ENCODE results near the gene SMIM41. TPM values are rescaled to one million over a fixed set of nuclear protein-coding genes. Genes with fewer than 3 reads are reported as not detected.

SMIM41 gene
- total and polyA plus RNA-seq, 12 donors: 0.10 to 2.1 (median 0.68) TPM; not detected in 8

GRCh38 chr12:52033446-52034140 is 45.9 kb upstream of the SMIM41 start:
- Histone ChIP-seq H3K4me1 (replicated peaks in 1 of 2) (peaks cover 22 to 34% of the 10 kb centered on the region in 2 donors), H3K4me3 (peak overlapping the region in 2 of 4 donors; percentile 14 to 30), H3K27me3 (no peaks in the 10 kb centered on the region), H3K36me3 (replicated peaks in 1 of 2) (no peaks in the 10 kb centered on the region), H3K9me3 (replicated peaks in 1 of 3) (no peaks in the 10 kb centered on the region), H3K27ac (peak overlapping the region; percentile 74 to 95 (median 90))
- 58 to 65% (median 64%) methylated on average over 10 to 13 of the region's 13 CpGs for WGBS, 4 donors
- TF ChIP-seq POLR2A (IDR thresholded peaks at IDR 0.05): no peak
- TF ChIP-seq, protein P1, sequence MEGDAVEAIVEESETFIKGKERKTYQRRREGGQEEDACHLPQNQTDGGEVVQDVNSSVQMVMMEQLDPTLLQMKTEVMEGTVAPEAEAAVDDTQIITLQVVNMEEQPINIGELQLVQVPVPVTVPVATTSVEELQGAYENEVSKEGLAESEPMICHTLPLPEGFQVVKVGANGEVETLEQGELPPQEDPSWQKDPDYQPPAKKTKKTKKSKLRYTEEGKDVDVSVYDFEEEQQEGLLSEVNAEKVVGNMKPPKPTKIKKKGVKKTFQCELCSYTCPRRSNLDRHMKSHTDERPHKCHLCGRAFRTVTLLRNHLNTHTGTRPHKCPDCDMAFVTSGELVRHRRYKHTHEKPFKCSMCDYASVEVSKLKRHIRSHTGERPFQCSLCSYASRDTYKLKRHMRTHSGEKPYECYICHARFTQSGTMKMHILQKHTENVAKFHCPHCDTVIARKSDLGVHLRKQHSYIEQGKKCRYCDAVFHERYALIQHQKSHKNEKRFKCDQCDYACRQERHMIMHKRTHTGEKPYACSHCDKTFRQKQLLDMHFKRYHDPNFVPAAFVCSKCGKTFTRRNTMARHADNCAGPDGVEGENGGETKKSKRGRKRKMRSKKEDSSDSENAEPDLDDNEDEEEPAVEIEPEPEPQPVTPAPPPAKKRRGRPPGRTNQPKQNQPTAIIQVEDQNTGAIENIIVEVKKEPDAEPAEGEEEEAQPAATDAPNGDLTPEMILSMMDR (IDR thresholded peaks at IDR 0.05): no peak
- intact Hi-C loops (cut with DNase I): loop anchor here in 1 of 2 donors (2.0 kb wide), 1 partner anchor 17 kb away; the partner anchor contains the start of gene NR4A1
- DNase-seq: peak in 3 of 7 donors; percentile 35 to 58 (median 49)

DNA sequence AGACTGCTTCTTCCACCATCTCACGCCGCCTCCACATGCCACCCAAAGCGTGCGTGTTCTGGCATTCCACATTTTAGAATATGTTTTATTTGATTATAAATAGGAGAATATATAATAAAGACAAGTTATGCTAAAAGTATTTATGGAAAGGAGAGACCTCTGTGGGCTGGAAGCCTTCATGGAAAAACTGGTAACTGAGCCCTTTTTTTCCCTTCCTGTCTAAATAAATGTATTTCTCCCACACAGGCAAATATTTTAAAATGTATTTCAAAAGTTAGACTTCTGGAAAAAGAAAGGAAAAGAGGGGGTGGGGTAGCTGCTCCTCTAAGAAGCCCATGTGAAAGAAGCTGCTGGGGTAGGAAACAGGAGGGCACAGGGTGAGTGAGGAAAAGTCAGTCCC is 44.3 kb upstream of the SMIM41 start:
- H3K36me3 ChIP-seq (replicated peaks in 1 of 2): no peaks in the 10 kb centered on the region
- peaks cover 27 to 49% of the 10 kb centered on the region in 2 donors for H3K4me1 ChIP-seq (replicated peaks in 1 of 2)
- intact Hi-C loops (cut with DNase I): no loop called here
- peak overlapping the region in 1 of 5 donors; percentile 12 for H3K27ac ChIP-seq
- H3K27me3 ChIP-seq: no peaks in the 10 kb centered on the region
- no peak for TF ChIP-seq POLR2A (IDR thresholded peaks at IDR 0.05)
- TF ChIP-seq, protein P1 (IDR thresholded peaks at IDR 0.05): no peak
- no peak for DNase-seq
- 90 to 93% (median 91%) methylated on average over 4 of the region's 4 CpGs for WGBS, 4 donors
- no peaks in the 10 kb centered on the region for H3K9me3 ChIP-seq (replicated peaks in 1 of 3)
- no peak overlapping the region for H3K4me3 ChIP-seq

- Histone ChIP-seq H3K27me3 (no peaks in the 10 kb centered on the region), H3K27ac (peak overlapping the region; percentile 3 to 92 (median 77)), H3K9me3 (replicated peaks in 1 of 3) (no peaks in the 10 kb centered on the region), H3K4me3 (no peak overlapping the region), H3K4me1 (replicated peaks in 1 of 2) (peaks cover 27 to 49% of the 10 kb centered on the region in 2 donors), H3K36me3 (replicated peaks in 1 of 2) (no peaks in the 10 kb centered on the region)
- peak in 2 of 7 donors; percentile 13 to 35 for DNase-seq
- TF ChIP-seq POLR2A (IDR thresholded peaks at IDR 0.05): no peak
- TF ChIP-seq, protein P1 (IDR thresholded peaks at IDR 0.05): no peak
- intact Hi-C loops (cut with DNase I): no loop called here
- 50 to 100% (median 74%) methylated on average over 1 to 2 of the region's 2 CpGs for WGBS, 4 donors
Measured at GRCh38 chr12:52035926-52036325, 43.6 kb upstream of the SMIM41 start.

DNA sequence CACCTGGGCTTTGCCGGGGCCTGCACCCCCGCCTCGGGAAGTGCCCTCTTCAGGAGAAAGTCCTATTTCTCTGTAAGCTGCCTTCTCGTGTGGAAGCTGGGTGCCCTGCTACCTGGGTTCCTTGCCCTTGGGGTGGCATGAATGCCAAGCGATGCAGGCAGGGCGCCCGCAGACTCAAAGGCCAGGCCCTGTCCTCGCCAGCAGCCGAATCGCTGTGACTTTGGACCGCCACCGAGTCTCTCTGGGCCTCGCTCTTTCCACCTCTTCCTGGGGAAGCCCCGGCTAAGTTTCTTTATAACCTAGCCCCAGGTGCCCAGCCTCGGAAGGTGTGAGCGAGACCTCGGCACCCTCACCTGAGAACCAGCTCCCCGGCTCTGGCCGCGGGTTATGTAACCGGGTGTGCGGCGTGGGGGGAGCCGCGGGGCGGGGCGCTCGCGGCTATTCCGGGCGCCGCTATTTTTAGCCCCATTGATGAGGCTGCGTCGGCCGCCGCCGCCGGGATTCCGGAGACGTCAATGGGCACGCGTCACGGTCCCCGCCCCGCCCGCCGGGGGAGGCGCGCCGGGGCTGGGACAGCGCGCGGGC is 42.8 kb upstream of the SMIM41 start:
- Histone ChIP-seq H3K4me1 (replicated peaks in 1 of 2) (peaks cover 27 to 49% of the 10 kb centered on the region in 2 donors), H3K9me3 (replicated peaks in 1 of 3) (no peaks in the 10 kb centered on the region), H3K27me3 (no peaks in the 10 kb centered on the region), H3K4me3 (peak overlapping the region in 1 of 4 donors; percentile 72), H3K27ac (peak overlapping the region; percentile 3 to 92 (median 77)), H3K36me3 (replicated peaks in 1 of 2) (no peaks in the 10 kb centered on the region)
- WGBS, 4 donors: 5 to 12% (median 6%) methylated on average over 9 to 53 of the region's 53 CpGs; no CpG with 5 or more reads in 1 of the 4 donors
- intact Hi-C loops (cut with DNase I): no loop called here
- TF ChIP-seq POLR2A (IDR thresholded peaks at IDR 0.05): peak; percentile 45 to 79
- TF ChIP-seq, protein P1 (IDR thresholded peaks at IDR 0.05): no peak
- DNase-seq: peak; percentile 80 to 95 (median 93)
